Measurements from ENCODE around the gene CHMP2A.

Gene CHMP2A

DNA sequence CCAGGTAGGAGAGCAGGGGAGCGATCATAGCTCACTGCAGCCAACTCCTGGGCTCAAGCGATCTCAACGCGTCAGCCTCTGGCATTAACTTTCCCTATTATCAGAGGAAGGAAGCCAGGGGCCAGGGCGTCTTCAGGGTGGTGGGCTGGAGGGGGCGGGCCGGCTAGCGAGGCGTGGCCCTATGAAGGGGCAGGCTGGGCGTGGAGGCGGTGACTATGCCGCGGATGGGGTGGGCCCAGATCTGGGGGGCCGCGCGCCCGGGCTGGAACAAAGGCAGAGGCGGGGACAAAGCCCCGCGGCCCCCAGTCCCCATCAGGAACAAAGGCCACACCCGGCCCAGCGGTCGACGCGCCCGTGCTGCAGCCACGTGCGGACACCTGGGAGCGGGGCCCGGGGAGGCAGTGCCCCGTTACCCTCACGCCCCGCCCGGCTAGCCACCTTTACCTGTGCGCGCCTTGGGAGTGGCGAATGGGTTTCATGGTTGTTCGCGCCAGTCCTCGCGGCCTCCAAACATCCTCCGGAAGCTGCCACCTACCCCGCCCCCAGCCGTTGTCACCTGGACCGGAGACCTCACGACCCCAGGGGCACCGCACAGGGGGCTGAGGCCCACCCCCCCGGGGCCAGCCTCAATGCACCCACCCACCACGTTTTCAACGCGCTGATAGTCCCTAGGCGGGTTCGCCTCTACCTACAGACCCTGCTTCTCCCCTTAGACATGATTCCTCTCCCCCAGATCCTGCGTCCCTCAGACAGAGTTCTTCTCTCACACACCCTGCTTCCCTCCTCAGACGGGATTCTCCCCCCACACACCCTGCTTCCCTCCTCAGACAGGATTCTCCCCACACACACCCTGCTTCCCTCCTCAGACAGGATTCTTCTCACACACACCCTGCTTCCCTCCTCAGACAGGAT is 16.4 kb downstream of the CHMP2A start:
- DNase-seq (ENCODE audit: low read depth in 2 of 2): no peak

DNA sequence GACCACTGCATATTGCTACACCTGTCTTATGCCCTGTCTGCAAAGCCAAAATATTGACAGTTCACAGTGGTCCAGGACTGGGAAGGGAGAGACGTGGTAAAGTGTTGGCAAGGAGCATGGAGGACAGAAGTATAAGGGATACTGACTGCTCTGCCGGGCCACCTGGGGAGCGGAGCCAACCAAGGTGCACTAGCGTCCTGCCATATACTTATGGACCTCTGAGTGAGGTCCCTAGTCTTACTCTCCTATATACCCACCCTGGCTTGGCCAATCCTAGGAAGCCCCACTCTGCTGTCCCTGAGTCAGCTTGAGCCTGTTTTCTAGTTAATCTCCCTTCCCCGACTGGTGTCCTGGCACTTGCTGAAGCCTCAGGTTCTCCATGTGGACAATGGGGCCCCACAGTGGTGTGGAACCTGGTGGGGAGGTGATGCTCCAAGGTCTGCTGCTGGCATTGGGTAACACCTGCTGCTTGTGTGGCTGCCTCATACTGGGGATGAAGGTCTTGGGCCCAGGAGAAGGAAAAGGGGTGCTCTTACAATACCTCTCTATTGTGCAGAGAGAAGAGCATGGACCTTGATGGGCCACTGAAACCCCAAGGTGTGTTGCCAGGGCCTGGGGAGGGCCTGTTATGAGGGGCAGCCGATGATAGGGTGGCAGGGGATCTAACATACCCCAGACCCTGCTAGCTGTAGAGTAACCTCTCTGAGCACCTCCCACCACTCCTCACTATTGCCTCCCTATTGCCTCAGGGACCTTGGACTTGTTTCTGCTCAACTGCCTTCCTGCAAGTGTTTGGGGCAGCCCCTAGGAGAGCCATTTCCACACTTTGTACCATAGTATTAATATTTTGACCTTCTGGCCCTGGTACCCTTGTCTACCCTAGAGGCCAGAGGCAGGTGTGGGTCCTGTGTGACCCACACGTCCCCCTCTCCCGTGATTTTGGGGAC is 17.8 kb downstream of the CHMP2A start:
- DNase-seq (ENCODE audit: low read depth in 2 of 2): no peak

DNA sequence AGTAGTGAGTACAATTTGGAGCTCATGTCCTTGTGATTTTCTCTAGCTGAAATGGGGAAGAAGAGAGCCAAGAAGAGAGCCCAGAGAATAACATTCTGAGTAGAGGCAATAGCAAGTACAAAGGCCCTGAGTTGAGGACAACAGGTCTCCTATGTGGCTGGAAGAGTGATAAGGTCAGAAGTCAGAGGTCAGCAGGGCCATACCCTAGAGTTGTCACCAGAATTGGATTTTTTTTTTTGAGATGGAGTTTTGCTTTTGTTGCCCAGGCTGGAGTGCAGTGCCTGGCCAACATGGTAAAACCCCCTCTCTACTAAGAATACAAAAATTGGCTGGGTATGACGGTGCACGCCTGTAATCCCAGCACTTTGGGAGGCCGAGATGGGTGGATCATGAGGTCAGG is 19.0 kb downstream of the CHMP2A start:
- no peak for DNase-seq (ENCODE audit: low read depth in 2 of 2)

DNA sequence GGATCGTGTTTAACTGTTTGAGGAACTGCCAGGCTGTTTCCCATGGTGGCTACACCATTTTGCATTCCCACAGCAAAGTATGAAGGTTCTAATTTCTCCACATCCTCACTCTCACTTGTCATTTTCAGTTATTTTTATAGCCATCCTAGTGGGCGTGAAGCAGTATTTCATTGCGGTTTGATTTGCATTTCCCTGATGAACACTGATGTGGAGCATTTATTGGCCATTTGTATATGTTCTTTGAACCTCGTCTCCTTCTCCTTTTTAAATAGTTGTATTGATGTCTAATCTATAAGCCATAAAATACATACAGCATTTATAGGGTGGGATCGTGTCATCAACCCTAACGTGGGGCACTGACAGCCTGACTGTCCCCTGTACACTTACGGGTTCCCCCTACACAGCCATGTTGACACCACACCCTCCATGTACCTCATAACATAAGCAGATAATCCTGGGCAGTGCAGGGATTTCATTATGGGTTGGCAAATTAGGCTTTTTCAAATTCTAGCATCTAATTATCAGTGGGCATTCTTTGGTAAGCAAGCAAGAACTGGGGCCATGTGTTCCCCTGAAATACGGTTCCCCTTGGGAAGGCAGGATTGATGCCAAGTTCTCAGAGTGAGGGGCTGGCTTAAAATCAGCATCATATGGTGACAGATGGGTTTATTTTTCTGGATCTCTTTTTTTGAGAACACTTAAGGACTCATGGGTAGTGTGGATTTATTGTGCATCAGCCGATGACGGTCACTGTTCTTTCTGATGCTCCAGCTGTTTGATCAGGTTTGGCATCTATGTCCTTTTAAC is 23.7 kb downstream of the CHMP2A start:
- no peak for DNase-seq (ENCODE audit: low read depth in 2 of 2)

DNA sequence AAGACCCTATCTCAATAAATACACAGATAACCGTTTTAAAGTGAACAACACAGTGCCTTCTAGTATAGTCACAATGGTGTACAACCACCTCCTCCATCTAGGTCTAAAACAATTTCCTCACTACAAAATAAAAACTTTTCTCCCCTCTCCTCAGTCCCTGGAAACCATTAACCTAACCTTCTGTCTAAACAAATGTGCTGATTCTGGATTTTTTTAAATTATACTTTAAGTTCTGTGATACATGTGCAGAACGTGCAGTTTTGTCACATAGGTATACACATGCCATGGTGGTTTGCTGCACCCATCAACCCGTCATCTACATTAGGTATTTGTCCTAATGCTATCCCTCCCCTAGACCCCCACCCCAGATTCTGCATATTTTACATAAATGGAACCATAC is 25.5 kb downstream of the CHMP2A start:
- DNase-seq (ENCODE audit: low read depth in 2 of 2): no peak

DNA sequence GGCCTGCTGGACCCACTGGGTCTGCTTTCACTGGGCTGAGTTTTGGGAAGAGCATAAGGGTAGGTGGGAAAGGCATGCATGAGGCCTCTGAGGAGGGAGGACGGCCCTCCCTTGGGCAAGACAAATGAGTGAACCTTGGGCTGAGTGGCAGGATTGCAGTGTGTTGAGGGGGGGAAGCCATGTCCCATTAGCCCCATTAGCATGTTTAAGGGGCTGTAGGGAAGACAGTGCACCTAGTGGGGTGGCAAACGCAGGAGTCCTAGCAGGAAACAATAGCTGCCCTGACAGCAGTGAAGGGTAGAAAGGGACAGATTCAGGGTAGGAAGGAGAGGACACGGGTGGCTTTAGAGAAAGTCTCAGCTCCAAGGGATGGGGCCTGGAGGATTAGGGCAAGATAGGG is 32.2 kb downstream of the CHMP2A start:
- DNase-seq (ENCODE audit: low read depth in 2 of 2): no peak

DNA sequence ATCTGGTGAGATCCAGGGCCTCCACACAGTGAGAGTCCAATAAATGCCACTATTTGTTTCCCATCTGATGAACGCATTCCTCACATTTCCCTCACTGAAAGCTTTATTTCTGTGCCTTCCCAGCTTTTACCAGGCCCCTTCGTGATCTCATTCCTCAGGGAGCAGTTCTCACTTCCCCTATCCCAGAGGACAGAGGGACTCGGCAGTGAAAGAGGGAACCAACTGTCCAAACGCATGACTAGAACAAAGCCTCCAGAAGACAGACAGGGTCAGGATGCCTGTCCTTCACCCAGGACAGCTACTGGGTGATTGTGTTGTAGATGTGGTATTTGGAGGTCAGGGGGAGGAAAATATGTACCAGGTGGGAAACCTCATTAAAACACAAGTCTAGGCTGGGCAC is 33.3 kb downstream of the CHMP2A start:
- no peak for DNase-seq (ENCODE audit: low read depth in 2 of 2)

DNA sequence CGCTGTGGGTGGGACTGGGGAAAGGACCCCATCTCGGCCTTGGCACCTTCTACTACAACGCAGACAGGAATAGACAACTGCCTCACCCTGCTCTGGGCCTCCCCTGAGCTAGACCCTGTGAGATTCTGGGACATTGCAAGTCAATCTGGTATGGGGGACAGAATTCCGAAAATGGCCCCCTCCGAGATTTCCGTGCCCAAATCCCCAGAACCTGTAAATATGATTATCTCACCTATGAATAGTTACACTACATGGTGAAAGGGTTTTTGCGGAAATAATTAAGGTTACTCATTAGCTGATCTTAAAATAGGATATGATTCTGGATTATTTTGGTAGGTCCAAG is 34.7 kb downstream of the CHMP2A start:
- DNase-seq (ENCODE audit: low read depth in 2 of 2): no peak

DNA sequence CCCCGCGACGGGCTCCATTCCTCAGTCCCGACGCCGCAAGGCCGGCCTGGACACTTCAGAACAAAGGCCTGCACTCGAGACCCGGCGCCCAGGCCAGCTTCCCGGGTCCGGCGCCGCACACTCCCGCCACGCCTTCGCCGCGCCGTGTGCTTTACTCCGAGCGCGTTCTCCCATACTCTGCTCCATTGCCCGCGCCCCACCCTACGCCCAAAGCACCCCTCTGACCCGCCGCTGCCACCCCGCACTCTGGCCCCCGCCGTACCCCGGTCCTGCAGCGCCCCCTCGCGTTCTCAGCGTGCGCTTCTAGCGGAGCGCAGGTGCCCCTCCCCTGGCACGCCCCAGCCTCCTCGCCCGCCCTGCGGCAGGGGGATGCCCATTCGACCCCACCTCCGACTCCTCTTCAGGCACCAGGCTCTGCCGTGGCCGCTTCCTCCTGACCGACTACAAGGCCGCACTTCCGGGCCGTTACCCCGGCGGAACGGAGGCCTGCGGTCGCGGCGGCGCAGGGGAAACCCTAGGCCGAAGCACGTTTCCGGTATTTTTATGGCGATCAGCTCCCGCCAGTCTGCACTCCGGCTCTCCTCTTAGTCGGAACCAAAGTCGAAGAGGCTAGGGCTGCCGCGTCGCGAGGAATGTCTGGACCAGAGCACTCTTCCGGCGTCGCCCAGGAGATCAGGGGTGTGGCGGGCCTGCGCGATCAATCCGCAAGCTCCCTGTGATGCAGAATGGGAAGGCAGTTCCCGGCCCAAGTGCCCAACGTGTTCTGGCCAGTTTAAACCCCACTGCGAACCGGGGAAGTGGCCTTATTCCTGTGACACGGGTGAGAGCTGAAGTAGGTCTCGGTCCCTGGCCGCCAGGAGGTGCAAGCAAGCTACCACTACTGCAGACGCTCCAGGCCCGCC is 35.3 kb downstream of the CHMP2A start, which contains the start of gene ZBTB45:
ZBTB45 (minus strand) TSS at position 456 of the 902 bp plus-strand sequence. CDS start 2,137 bp downstream, outside the sequence.
- peak; percentile 70 to 76 for DNase-seq (ENCODE audit: low read depth in 2 of 2)

DNA sequence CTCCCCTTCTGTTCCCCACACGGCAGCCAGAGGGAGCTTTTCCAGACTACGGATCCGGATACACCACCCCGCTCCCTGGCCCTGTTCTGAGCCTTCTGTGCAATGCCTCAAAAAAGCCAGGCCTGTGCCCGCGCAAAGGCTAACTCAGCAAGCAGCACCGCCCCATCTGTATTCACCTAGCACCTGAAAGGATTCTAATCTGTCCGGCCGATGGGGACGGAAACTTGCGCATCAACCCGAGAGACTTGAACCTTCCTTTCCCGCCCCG is 35.9 kb downstream of the CHMP2A start:
- no peak for DNase-seq (ENCODE audit: low read depth in 2 of 2)

DNA sequence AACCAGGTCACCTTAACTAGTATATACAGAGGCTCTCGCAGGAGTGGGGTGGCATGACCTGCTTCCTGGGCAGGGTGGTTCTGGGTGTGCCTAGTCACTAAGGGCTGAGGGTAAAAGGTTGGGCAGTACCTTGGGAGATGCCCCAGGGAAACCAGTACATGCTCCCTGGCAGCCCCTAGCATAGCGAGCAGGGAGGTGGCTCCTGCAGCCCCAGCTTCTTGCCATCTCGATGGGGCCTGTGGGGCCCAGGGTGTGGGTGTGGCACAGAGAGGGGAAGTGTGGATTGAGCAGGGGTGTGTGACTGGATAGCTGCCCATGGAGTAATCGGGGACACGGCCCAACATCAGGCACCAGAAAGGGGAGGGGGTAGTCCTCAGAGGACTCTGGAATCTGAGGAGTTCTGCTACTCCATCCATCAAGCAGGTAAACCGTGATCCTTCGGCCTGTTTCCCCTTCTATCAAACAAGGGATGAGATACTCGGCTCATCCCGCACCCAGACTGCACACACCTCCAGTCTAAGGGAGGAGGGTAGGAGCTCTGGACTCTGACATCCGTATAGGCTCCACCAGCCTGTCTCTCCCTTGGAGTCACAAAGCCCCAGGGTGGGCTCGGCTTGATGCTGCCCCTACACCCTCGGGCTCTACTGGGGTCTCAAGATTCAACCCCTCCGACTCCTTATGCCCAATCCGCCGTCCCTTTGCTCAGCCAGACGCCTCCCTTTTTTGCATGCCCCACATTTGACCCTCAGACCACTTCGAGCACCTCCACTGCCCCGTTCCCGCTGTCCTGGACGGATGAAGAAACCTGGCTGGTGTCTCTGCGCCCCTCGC is 36.4 kb downstream of the CHMP2A start:
- DNase-seq (ENCODE audit: low read depth in 2 of 2): no peak

DNA sequence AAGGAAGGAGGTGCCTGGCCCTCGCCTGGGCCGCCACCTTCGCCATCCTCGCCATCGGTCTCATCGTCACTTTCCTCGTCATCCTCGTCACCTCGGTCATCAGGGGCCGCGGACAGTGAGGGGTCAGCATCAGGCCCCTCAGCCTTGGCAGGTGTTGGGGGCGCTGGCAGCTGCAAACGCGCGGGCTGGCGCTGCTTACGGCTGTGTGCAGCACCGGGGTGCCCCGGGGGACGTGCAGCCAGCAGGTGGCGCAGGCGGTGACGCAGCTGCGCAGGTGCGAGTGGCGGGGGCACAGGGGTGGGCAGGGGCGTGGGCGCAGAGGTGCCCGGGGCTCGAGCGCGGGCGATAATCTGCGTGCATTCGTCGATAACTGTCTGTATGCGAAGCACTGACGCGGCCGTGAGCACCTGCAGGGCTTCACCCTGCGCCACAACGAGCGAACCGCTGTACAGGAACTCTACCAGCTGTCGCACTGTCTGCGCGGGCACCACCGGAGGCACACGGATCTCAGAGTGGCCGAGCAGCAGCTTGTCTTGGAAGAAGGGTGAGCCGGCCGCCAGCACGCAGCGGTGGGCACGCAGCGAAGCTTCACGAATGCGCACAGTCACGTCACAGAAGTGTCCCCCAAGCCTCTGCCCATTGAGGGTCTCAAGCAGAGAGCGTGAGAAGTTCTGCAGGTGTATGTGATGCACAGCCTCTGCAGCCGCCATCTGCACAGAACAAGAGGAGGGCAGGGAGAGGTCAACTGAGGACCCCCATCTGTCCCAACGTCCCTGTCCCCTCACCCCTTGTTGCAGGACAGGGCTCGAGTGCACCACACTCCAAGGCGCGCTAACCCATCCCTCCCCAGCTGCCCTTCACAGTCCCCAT is 37.7 kb downstream of the CHMP2A start:
- no peak for DNase-seq (ENCODE audit: low read depth in 2 of 2)

DNA sequence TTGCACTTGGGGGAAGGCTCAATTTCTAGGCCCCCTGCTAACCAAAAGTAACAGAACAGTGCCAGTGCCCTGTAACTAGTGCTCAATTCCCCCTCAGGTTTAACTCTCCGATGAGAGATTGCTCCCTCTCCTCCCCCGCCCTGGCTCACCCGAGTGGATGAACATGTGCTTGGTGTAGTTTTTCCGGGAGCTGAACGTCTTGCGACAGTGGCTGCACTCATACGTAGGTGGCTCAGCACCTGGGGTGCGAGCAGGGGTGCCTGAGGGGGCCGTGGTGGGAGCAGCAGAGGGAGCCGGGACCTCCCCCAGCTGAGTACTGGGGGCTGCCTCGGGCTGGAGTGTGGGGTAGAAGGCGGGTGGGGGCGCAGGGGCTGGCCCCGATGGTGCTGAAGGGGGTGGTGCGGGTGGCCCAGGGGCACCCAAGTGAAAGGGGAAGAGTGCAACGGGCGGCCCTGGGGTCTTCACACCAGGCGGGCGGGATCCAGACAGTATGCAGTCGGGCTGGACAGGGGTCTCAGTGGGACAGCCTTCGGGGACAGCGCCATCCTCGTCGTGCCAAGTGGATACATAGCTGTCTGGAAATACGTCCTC is 38.6 kb downstream of the CHMP2A start:
- no peak for DNase-seq (ENCODE audit: low read depth in 2 of 2)

DNA sequence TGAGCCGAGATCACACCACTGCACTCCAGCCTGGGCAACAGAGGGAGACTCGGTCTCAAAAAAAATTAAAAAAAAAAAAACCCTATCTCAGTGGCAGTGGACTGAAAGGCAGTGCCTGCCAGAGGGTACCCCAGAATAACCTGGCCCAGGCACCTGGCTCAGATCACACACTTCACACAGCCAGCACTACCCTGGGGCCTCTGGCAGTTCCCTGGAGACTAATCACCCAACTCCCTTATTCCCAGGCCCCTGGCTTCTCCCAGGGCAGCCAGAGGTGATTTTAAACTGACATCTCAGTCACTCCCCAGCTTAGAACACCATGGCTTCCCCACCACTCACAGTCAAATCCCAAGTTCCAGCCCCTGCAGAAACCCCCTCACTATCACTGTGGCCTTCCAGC is 39.6 kb downstream of the CHMP2A start:
- DNase-seq (ENCODE audit: low read depth in 2 of 2): no peak

DNA sequence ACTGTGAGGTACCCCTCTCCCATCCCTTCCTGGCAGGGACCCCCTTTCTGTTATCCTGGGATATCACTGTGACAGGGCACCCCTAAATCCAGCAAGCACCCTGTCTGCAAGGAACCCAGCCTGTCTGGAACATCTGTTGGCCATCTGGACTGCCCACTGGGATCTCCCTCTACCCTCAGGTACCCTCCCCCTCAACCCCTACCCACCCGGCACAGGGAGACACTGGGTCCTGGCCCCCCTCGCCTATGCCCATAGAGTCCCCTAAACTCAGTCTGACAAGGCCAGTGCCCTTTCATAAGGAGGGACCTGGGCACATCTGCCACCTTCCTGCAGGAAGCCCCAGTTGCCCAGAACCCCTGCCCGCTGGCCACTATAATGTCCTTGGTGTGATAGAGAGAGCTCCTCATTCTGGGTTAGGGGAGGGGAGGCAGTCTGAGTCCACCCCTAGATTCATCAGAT is 40.3 kb downstream of the CHMP2A start:
- DNase-seq (ENCODE audit: low read depth in 2 of 2): no peak

DNA sequence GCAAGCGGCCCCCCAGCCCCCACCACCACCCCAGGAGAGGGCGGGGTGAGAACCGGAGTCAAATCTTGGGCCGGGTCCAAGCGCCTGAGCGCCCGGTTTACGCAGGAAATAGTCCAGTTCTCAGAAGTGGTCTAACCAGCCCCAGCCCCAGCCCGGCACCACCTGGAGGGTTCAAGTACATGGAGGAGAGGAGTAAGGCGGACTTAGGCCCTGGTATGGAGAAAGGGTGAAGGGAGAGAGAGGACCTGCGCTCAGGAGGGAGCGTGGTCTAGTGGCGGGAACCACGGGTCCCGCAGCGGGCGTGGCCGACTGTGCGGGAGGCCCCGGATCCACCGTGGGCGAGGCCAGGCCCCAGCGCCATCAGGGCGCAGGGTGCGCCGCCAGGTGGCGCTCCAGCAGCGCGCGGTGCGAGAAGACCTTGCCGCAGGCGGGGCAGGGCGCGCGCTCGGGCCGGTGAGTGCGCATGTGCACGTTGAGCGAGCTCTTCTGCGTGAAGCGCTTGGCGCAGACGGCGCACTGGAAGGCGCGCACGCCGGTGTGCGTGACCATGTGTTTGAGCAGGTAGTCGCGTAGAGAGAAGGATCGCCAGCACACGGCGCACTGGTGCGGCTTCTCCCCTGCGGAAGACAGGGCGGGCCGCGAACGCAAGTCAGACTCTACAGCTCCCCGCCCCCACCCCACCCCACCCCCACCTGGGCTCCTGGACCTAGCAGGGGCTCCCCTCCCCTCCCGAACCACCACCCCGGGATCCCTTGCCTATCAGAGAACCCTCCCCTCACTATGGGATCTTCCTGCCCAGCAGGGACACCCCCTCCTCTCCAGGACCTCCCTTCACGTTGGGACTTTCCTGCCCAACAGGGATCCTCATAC is 41.0 kb downstream of the CHMP2A start:
- DNase-seq (ENCODE audit: low read depth in 2 of 2): peak; percentile 78 to 82

DNA sequence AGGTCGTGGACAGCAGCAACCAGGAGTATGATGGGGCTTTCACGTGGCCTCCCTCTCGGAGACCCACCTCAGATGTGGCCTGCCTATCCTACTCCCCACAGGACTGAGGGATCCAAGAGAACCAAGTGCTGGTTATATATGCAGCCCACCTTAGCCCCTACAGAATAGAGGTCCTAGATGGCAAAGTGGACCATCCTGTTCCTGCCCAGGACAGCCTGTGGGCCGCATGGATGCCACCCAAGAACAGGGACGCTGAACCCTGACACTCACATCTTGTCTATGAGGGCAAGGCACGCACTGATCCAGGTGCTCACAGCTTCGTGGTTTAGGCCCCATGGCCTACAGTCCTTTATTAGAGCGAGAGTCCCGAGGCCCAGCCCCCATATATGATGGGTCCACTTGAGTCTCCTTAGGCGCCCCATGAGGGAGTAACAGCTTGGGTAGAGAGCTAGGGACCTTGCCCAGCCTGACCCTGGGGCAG is 41.7 kb downstream of the CHMP2A start:
- no peak for DNase-seq (ENCODE audit: low read depth in 2 of 2)

Data from stimulated activated CD8-positive, alpha-beta memory T cell treated with anti-CD3 and anti-CD28 coated beads, Interleukin-7, amount 100 ng/mL, for 1 hour (primary cell).